Measurements from ENCODE around the gene METTL2B. TPM values are rescaled to one million over a fixed set of nuclear protein-coding genes. Genes with fewer than 3 reads are reported as not detected.
"Not testable (repeated sequence)": the region's sequence is repeated elsewhere in the genome, so short reads cannot be mapped to it uniquely, and the experiment has no call there.

The METTL2B gene, protein sequence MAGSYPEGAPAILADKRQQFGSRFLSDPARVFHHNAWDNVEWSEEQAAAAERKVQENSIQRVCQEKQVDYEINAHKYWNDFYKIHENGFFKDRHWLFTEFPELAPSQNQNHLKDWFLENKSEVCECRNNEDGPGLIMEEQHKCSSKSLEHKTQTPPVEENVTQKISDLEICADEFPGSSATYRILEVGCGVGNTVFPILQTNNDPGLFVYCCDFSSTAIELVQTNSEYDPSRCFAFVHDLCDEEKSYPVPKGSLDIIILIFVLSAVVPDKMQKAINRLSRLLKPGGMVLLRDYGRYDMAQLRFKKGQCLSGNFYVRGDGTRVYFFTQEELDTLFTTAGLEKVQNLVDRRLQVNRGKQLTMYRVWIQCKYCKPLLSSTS
- total RNA-seq (ENCODE audit: unreplicated experiment), result 40.9 TPM
- long read RNA-seq, transcript METTL2B-201 (9 exons, 2,182 nt), result major isoform, 6 of 16 reads
- long read RNA-seq, partial matches to known transcripts, result 0 of 16 reads
- long read RNA-seq, other reads (novel, unspliced or antisense), result 6 of 16 reads

DNA sequence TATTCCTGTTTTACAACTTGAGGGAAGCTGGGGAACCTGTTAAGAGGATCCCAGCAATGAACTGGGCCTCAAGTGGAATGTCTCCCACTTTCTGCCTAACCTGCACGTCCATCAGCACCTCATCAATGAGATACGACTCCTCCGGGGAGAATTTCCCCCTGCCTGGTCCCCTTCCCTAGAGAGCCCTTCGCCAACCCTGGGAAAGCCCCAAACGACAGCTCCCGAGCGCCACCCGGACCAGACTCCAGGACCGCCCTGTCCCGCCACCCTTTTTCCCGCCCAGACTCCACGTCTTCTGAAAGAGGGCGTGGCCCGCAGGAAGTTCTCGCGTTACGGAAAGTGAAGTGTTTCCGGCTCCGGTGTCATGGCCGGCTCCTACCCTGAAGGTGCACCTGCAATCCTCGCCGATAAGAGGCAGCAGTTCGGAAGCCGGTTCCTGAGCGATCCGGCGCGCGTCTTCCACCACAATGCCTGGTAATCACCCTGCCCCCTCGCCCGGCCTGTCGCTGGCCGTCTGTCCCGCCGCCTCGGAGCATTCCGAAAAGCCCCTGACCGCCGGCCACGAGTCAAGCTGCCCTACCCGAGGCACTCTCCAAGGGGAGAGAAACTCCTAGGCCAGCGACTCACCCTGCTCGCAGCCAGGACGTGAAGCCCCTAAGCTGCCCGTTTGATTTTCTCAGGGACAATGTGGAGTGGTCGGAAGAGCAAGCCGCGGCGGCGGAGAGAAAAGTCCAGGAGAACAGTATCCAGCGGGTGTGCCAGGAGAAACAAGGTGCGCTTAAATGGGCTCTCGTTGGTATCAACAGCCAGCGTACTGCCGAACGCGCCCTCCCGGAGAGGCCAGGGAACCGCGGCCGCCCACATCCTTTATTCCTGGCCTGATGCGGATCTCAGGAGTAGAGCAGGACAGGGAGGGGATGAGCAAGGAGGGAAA is at the start of gene METTL2B:
Gene METTL2B, plus strand, starts transcription at position 347 of the 934 bp plus-strand sequence. Its CDS starts 18 bp downstream, at position 365.
- Mint-ChIP-seq H3K4me3 (ENCODE audit: unreplicated experiment) (peak within 1 kb of the TSS; percentile 99), H3K27ac (ENCODE audit: unreplicated experiment) (peak within 1 kb of the TSS; percentile 95)
- not testable (repeated sequence) for H3K9me3 Mint-ChIP-seq (ENCODE audit: unreplicated experiment); H3K36me3 Mint-ChIP-seq (ENCODE audit: unreplicated experiment); H3K27me3 Mint-ChIP-seq (ENCODE audit: unreplicated experiment); H3K4me1 Mint-ChIP-seq (ENCODE audit: low read depth, unreplicated experiment)
- TF ChIP-seq, protein P1, sequence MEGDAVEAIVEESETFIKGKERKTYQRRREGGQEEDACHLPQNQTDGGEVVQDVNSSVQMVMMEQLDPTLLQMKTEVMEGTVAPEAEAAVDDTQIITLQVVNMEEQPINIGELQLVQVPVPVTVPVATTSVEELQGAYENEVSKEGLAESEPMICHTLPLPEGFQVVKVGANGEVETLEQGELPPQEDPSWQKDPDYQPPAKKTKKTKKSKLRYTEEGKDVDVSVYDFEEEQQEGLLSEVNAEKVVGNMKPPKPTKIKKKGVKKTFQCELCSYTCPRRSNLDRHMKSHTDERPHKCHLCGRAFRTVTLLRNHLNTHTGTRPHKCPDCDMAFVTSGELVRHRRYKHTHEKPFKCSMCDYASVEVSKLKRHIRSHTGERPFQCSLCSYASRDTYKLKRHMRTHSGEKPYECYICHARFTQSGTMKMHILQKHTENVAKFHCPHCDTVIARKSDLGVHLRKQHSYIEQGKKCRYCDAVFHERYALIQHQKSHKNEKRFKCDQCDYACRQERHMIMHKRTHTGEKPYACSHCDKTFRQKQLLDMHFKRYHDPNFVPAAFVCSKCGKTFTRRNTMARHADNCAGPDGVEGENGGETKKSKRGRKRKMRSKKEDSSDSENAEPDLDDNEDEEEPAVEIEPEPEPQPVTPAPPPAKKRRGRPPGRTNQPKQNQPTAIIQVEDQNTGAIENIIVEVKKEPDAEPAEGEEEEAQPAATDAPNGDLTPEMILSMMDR (IDR thresholded peaks at IDR 0.05; ENCODE audit: partially characterized antibody, unreplicated experiment), result peak; percentile 61
- peak; percentile 86 for DNase-seq

DNA sequence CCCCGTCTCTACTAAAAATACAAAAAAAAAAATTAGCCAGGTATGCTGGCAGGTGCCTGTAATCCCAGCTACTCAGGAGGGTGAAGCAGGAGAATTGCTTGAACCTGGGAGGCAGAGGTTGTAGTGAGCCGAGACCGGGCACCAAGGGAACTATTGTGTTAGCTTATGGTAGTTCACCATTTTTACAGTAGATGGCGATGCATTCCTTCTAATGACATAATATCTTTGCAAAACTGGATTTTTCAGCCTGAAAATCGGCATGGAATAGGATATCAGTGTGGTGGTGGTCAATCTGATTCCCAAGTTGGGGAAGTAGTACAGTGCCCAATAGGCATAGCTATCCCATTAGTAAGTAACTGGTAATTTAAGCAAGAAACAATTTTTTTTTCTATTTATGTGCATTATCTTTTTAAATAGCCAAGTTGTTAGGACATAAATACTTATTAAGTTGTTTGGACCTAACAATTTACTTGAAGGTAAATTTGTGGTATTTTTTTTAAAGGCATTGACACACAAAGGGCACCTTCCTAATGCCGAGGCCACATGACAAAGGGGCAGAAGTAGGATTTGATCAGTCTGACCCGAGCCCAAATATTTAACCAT is 49.2 kb upstream of the METTL2B start:
- no peak overlapping the region for H3K27ac Mint-ChIP-seq (ENCODE audit: unreplicated experiment)
- H3K4me3 Mint-ChIP-seq (ENCODE audit: unreplicated experiment), result no peak overlapping the region
- DNase-seq, result peak; percentile 31
- H3K4me1 Mint-ChIP-seq (ENCODE audit: low read depth, unreplicated experiment), result peaks cover 13% of the 10 kb centered on the region
- H3K36me3 Mint-ChIP-seq (ENCODE audit: unreplicated experiment), result no peaks in the 10 kb centered on the region
- TF ChIP-seq, protein P1 (IDR thresholded peaks at IDR 0.05; ENCODE audit: partially characterized antibody, unreplicated experiment), result peak; percentile 80
- peaks cover 9% of the 10 kb centered on the region for H3K27me3 Mint-ChIP-seq (ENCODE audit: unreplicated experiment)
- H3K9me3 Mint-ChIP-seq (ENCODE audit: unreplicated experiment), result peaks cover 2% of the 10 kb centered on the region

DNA sequence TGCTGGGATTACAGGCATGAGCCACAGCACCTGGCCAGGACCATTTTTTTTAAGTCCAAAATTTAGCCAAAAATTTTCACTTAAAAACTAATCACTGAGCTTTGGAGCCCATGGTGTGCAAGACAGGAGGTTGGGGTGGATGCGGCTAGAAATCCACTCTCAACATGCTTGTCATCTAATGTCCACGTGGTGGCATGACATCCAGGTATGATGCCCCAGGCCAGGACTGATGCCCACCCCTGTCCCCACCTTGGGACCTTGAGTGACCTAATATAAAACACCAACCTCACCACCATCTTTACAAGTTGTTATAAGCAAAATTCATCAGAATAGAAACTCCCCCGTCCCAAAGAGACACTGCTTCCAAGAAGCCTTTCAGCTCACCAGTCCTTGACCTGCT is 46.3 kb upstream of the METTL2B start:
- no peak for DNase-seq
- TF ChIP-seq, protein P1 (IDR thresholded peaks at IDR 0.05; ENCODE audit: partially characterized antibody, unreplicated experiment), result no peak
- Mint-ChIP-seq H3K27ac (ENCODE audit: unreplicated experiment) (no peak overlapping the region), H3K4me1 (ENCODE audit: low read depth, unreplicated experiment) (peaks cover 8% of the 10 kb centered on the region), H3K9me3 (ENCODE audit: unreplicated experiment) (peaks cover 2% of the 10 kb centered on the region), H3K36me3 (ENCODE audit: unreplicated experiment) (no peaks in the 10 kb centered on the region), H3K4me3 (ENCODE audit: unreplicated experiment) (no peak overlapping the region), H3K27me3 (ENCODE audit: unreplicated experiment) (peaks cover 6% of the 10 kb centered on the region)

DNA sequence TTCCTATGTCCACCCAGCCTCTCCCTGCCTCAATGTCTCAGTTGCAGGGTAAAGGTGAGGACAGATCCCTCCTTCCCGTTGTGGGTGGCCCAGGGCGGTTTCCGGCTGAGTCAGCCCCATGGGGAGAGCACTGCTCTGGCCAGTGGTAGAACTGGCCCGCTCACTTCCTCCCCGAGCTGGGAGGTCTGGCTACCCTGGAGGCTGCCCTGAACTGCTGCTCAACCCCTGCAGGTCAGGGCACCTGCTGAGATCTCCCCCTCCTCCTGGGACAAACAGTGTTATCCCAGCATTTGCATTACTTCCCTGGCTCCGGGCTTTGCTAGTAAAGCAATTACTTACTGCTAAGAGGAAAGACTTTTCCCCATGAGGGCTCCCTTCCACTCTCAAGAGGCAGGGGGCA is 45.3 kb upstream of the METTL2B start:
- Mint-ChIP-seq H3K36me3 (ENCODE audit: unreplicated experiment) (no peaks in the 10 kb centered on the region), H3K4me1 (ENCODE audit: low read depth, unreplicated experiment) (peaks cover 8% of the 10 kb centered on the region), H3K27ac (ENCODE audit: unreplicated experiment) (peak overlapping the region; percentile 48), H3K27me3 (ENCODE audit: unreplicated experiment) (peaks cover 6% of the 10 kb centered on the region), H3K9me3 (ENCODE audit: unreplicated experiment) (peaks cover 2% of the 10 kb centered on the region), H3K4me3 (ENCODE audit: unreplicated experiment) (no peak overlapping the region)
- TF ChIP-seq, protein P1 (IDR thresholded peaks at IDR 0.05; ENCODE audit: partially characterized antibody, unreplicated experiment), result no peak
- no peak for DNase-seq

Data from glutamatergic neuron (in vitro differentiated cells).